ENCODE data around the gene SMAD1.

DNA sequence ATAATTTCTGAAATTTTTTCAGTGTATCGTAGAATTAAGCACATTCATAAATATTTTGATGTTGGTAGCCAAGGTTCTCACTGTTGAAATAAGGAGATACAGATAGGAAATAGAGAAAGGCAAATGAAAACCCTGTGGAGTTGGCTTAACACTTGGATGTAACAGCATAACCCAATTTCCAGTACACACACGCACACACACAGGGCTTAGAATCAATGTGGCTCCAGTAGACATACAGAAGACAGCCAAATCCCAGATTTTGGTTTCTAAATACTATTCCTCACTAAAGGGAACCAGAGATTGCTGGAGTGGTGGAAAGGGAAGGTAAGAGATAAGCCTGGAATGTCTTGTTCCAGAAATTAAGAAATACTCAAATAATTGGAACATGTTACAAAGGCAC is 54.4 kb downstream of the SMAD1 start:
- no peak for TF ChIP-seq CTCF (IDR thresholded peaks at IDR 0.05)
- TF ChIP-seq POLR2A (IDR thresholded peaks at IDR 0.05): no peak
